GM21717 (cell line): ENCODE measurements around the gene SLC39A6.
"Not testable (repeated sequence)": the region's sequence is repeated elsewhere in the genome, so short reads cannot be mapped to it uniquely, and the experiment has no call there.

Experiments
- ATAC-seq: cut with Tn5 transposase; IDR thresholded peaks from one replicate; pipeline ENCODE4 v1.9.1; 2021; ENCODE audit warnings: mild to moderate bottlenecking, moderate library complexity; ENCODE audit not compliant: unreplicated experiment

Gene SLC39A6

GRCh38 chr18:36129300-36130038 is at the start of gene SLC39A6, which contains the start of gene ELP2:
Gene SLC39A6, minus strand, starts transcription at chr18:36129340. Its CDS starts 2,333 bp downstream, at chr18:36127007.
Gene ELP2, plus strand, starts transcription at chr18:36129899. Its CDS starts 35 bp downstream, at chr18:36129934.
- ATAC-seq = peak; percentile 93

GRCh38 chr18:36177913-36178312 is 48.8 kb upstream of the SLC39A6 start:
- no peak for ATAC-seq

- no peak for ATAC-seq
Measured at GRCh38 chr18:36176711-36177110, 47.6 kb upstream of the SLC39A6 start.

- no peak for ATAC-seq
Measured at GRCh38 chr18:36176177-36176584, 47.0 kb upstream of the SLC39A6 start.

GRCh38 chr18:36175481-36175880 is 46.3 kb upstream of the SLC39A6 start:
- ATAC-seq = no peak

GRCh38 chr18:36169938-36170337 is 40.8 kb upstream of the SLC39A6 start:
- no peak for ATAC-seq

GRCh38 chr18:36168296-36168695 is 39.2 kb upstream of the SLC39A6 start:
- not testable (repeated sequence) for ATAC-seq

GRCh38 chr18:36167692-36168218 is 38.6 kb upstream of the SLC39A6 start:
- no peak for ATAC-seq

GRCh38 chr18:36162981-36163380 is 33.8 kb upstream of the SLC39A6 start:
- ATAC-seq = no peak

- no peak for ATAC-seq
Measured at GRCh38 chr18:36160959-36161371, 31.8 kb upstream of the SLC39A6 start.

GRCh38 chr18:36158266-36158867 is 29.2 kb upstream of the SLC39A6 start:
- no peak for ATAC-seq

GRCh38 chr18:36157441-36157840 is 28.3 kb upstream of the SLC39A6 start:
- no peak for ATAC-seq

GRCh38 chr18:36155851-36156757 is 27.0 kb upstream of the SLC39A6 start:
- ATAC-seq = no peak

GRCh38 chr18:36153771-36154170 is 24.6 kb upstream of the SLC39A6 start:
- ATAC-seq = no peak

GRCh38 chr18:36153203-36153602 is 24.1 kb upstream of the SLC39A6 start:
- ATAC-seq = no peak

GRCh38 chr18:36152781-36153180 is 23.6 kb upstream of the SLC39A6 start:
- ATAC-seq = no peak

GRCh38 chr18:36149514-36150289 is 20.6 kb upstream of the SLC39A6 start:
- peak; percentile 99 for ATAC-seq

GRCh38 chr18:36143391-36143790 is 14.3 kb upstream of the SLC39A6 start:
- no peak for ATAC-seq

GRCh38 chr18:36142751-36143150 is 13.6 kb upstream of the SLC39A6 start:
- ATAC-seq = no peak

GRCh38 chr18:36141576-36141975 is 12.4 kb upstream of the SLC39A6 start:
- no peak for ATAC-seq
